ENCODE data around the gene FGF4. TPM values are rescaled to one million over a fixed set of nuclear protein-coding genes. Genes with fewer than 3 reads are reported as not detected.

FGF4 gene
- total and polyA plus RNA-seq, 2 donors (not counting 3 experiments of a cell fraction or from before 2014, with no cell fraction given), result not detected

DNA sequence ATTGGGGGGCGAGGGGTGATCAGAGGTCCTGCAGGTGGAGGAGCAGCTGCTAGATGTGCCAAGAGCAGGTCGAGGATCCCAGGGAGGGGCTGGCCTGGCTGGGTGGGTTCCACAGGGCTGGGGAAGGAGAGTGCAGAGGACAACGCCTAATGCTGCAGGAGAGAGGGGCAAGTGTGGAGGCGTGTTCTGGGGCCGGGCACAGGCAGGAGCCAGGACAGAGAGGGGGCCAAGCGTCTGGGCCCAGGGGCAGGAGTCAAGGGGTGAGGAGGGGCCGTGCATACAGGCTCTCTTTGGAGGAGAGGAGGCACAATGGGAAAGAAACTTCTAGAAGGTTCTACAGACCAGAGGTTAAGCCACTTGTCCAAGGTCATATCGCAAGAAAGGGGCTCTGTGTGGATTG lies 44.6 kb downstream of the FGF4 start:
- CTCF ChIA-PET, result no interaction called here

DNA sequence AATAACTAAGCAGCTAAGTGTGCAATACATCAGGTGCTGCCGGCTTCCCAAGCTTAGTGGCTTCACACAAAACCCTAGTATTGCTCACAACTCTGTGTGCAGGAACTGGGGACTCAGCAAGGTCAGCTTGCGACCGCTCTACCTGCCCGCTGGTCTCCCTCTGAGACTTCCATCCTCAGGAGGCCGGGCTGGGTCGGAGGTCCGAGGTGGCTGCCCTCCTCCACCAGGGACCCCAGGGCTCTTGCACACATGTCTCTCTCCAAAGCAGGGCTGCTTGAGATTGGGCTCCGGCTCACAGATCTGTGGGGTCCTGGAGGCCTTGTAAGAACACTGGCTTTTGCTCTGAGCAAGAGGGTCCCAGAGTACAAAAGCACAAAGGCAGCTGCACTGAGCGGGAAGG lies 45.9 kb downstream of the FGF4 start:
- H3K27me3 ChIP-seq (ENCODE audit: control insufficient read depth in 2 of 2, insufficient read depth in 2 of 2, low read length in 2 of 2), result peaks cover 12 to 19% of the 10 kb centered on the region in 2 experiments
- no peak for TF ChIP-seq POLR2A (IDR thresholded peaks at IDR 0.05; ENCODE audit: low read depth, low read length)
- TF ChIP-seq EZH2 (IDR thresholded peaks at IDR 0.05; ENCODE audit: borderline replicate concordance, low read depth, low read length, severe bottlenecking), result no peak
- TF ChIP-seq JUN (IDR thresholded peaks at IDR 0.05; ENCODE audit: borderline replicate concordance, insufficient read depth, insufficient read length, low read depth), result no peak
- TF ChIP-seq GATA2 (IDR thresholded peaks at IDR 0.05; ENCODE audit: insufficient read depth, insufficient read length, low read depth, low read length), result no peak
- no peak for TF ChIP-seq CTCF (IDR thresholded peaks at IDR 0.05; ENCODE audit: extremely low read depth in 1 of 2, insufficient read depth in 1 of 2, low read depth in 1 of 2, low read length in 2 of 2)
- no peak for TF ChIP-seq FOS (IDR thresholded peaks at IDR 0.05; ENCODE audit: borderline replicate concordance, insufficient read depth, low read length)
- TF ChIP-seq POLR2AphosphoS5 (IDR thresholded peaks at IDR 0.05; ENCODE audit: insufficient read depth, low read depth, low read length), result no peak
- no peak for TF ChIP-seq MYC (IDR thresholded peaks at IDR 0.05; ENCODE audit: low read depth, low read length)
- TF ChIP-seq, protein P1, sequence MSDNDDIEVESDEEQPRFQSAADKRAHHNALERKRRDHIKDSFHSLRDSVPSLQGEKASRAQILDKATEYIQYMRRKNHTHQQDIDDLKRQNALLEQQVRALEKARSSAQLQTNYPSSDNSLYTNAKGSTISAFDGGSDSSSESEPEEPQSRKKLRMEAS (IDR thresholded peaks at IDR 0.05; ENCODE audit: insufficient read depth, insufficient read length), result no peak
- DNase-seq (ENCODE audit: low read depth, low spot score), result no peak
- CTCF ChIA-PET, result no interaction called here
- POLR2A ChIA-PET, result no interaction called here
- BruUV-seq (replicated peaks), result no TSS peak
- H3K4me2 ChIP-seq (ENCODE audit: insufficient read depth, low read length), result no peak overlapping the region
- no peak overlapping the region for H3K4me3 ChIP-seq (replicated peaks in 1 of 3; ENCODE audit: insufficient read depth in 1 of 3, low read depth in 1 of 3, low read length in 3 of 3)
- no peaks in the 10 kb centered on the region for H3K9me1 ChIP-seq (replicated peaks; ENCODE audit: control insufficient read depth, extremely low read depth, insufficient read depth, low read length)
- no peaks in the 10 kb centered on the region for H3K9me3 ChIP-seq (replicated peaks; ENCODE audit: control insufficient read depth, insufficient read depth, low read length)
- H4K20me1 ChIP-seq (replicated peaks; ENCODE audit: control insufficient read depth, extremely low read depth, insufficient read depth, low read length), result no peaks in the 10 kb centered on the region
- H3K79me2 ChIP-seq (ENCODE audit: control insufficient read depth, insufficient read depth, low read length), result no peaks in the 10 kb centered on the region
- dilution Hi-C loops (cut with MboI; ENCODE audit: extremely low pct_ligation_motif_present, low sequenced_read_pairs), result no loop called here
- H3K27ac ChIP-seq (ENCODE audit: insufficient read depth, low read depth, low read length), result no peak overlapping the region
- no peak overlapping the region for H3K9ac ChIP-seq (replicated peaks; ENCODE audit: extremely low read depth, insufficient read depth, low read length)
- no peaks in the 10 kb centered on the region for H3K4me1 ChIP-seq (ENCODE audit: control insufficient read depth, extremely low read depth, insufficient read depth, low read length)
- no peak for FAIRE-seq
- no peak overlapping the region for H2AFZ ChIP-seq (ENCODE audit: low read depth, low read length)
- intact Hi-C loops (cut with micrococcal nuclease), result no loop called here
- no peaks in the 10 kb centered on the region for H3K36me3 ChIP-seq (ENCODE audit: control insufficient read depth in 2 of 2, extremely low read depth in 1 of 2, insufficient read depth in 2 of 2, low read length in 2 of 2)

More for the DNA sequence above, 44.6 kb downstream of the FGF4 start:
- Histone ChIP-seq H3K9ac (replicated peaks; ENCODE audit: extremely low read depth, insufficient read depth, low read length) (no peak overlapping the region), H3K9me1 (replicated peaks; ENCODE audit: control insufficient read depth, extremely low read depth, insufficient read depth, low read length) (no peaks in the 10 kb centered on the region), H3K4me2 (ENCODE audit: insufficient read depth, low read length) (no peak overlapping the region), H3K36me3 (ENCODE audit: control insufficient read depth in 2 of 2, extremely low read depth in 1 of 2, insufficient read depth in 2 of 2, low read length in 2 of 2) (no peaks in the 10 kb centered on the region), H3K79me2 (ENCODE audit: control insufficient read depth, insufficient read depth, low read length) (no peaks in the 10 kb centered on the region), H2AFZ (ENCODE audit: low read depth, low read length) (no peak overlapping the region), H3K4me1 (ENCODE audit: control insufficient read depth, extremely low read depth, insufficient read depth, low read length) (no peaks in the 10 kb centered on the region), H3K27me3 (ENCODE audit: control insufficient read depth in 2 of 2, insufficient read depth in 2 of 2, low read length in 2 of 2) (peaks cover 12 to 13% of the 10 kb centered on the region in 2 experiments), H3K27ac (ENCODE audit: insufficient read depth, low read depth, low read length) (no peak overlapping the region), H3K4me3 (replicated peaks in 1 of 3; ENCODE audit: insufficient read depth in 1 of 3, low read depth in 1 of 3, low read length in 3 of 3) (no peak overlapping the region), H3K9me3 (replicated peaks; ENCODE audit: control insufficient read depth, insufficient read depth, low read length) (no peaks in the 10 kb centered on the region), H4K20me1 (replicated peaks; ENCODE audit: control insufficient read depth, extremely low read depth, insufficient read depth, low read length) (no peaks in the 10 kb centered on the region)
- dilution Hi-C loops (cut with MboI; ENCODE audit: extremely low pct_ligation_motif_present, low sequenced_read_pairs), result no loop called here
- FAIRE-seq, result no peak
- intact Hi-C loops (cut with micrococcal nuclease), result no loop called here
- POLR2A ChIA-PET, result no interaction called here
- no peak for TF ChIP-seq EZH2 (IDR thresholded peaks at IDR 0.05; ENCODE audit: borderline replicate concordance, low read depth, low read length, severe bottlenecking)
- BruUV-seq (replicated peaks), result no TSS peak
- DNase-seq (ENCODE audit: low read depth, low spot score), result no peak

Measured in endothelial cell of umbilical vein (primary cell).